T-helper 1 cell treated with Interleukin-12 subunit alpha and Interleukin-12 subunit beta and Interleukin-4 antibody, amounts not matched to agents 30 ng/mL and 1 ng/mL, for 36 hours (primary cell): ENCODE results near the gene CCDC172. TPM values are rescaled to one million over a fixed set of nuclear protein-coding genes. Genes with fewer than 3 reads are reported as not detected.
"Not testable (repeated sequence)": the region's sequence is repeated elsewhere in the genome, so short reads cannot be mapped to it uniquely, and the experiment has no call there.

Experiments
- intact Hi-C: fragments of 100-400 bp; cut with micrococcal nuclease; formaldehyde crosslinking; loops from one replicate; pipeline ENCODE4 v1.15.1; 2024
- total RNA-seq: library from RNA; stranded (reverse); gene quantifications from 2 replicates; pipeline ENCODE4 v1.2.3, GENCODE V29; 2022

CCDC172 gene
- total RNA-seq, 1 donor from 2014 or later, result not detected

- intact Hi-C loops, result no loop called here
Observed at GRCh38 chr10:116331815-116332214, 7.6 kb downstream of the CCDC172 start.

- intact Hi-C loops, result no loop called here
Observed at GRCh38 chr10:116336866-116337265, 12.6 kb downstream of the CCDC172 start.

GRCh38 chr10:116352125-116352524 is 27.9 kb downstream of the CCDC172 start:
- intact Hi-C loops, result no loop called here

GRCh38 chr10:116353817-116354216 is 29.6 kb downstream of the CCDC172 start:
- intact Hi-C loops, result no loop called here

DNA sequence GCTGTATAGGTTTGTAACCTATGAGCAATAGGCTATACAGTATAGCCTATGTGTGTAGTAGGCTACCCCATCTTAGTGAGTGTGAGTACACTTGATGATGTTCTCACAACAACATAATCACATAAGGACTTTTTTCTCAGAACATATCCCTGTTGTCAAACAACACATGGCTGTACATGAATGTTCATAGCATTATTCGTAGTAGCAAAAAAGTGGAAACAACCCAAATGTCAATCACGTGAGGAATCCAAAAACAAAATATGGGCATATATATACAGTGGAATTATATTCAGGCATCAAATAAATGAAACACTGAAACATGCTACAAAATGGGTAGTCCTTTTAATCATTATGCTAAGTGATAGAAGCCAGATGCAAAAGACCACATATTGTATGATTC is 31.1 kb downstream of the CCDC172 start:
- intact Hi-C loops, result no loop called here

DNA sequence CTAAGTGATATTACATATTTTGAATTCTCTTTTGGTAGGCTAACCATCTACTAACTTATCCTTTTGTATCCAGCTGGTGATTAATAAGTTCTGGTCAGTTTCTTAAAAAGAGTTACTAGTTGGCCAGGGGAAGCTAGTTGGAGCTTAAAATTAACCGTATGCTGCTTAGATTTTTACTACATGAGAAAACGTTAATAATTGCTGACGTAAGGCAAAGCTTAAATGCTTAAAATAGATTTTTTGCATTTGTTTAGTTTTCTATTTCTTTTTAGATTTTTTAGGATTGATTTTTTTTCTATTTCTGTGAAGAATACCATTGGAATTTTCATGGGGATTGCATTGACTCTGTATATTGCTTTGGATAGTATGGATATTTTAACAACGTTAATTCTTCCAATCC is 32.6 kb downstream of the CCDC172 start:
- intact Hi-C loops, result no loop called here

GRCh38 chr10:116364868-116365267 is 40.6 kb downstream of the CCDC172 start:
- intact Hi-C loops, result no loop called here

DNA sequence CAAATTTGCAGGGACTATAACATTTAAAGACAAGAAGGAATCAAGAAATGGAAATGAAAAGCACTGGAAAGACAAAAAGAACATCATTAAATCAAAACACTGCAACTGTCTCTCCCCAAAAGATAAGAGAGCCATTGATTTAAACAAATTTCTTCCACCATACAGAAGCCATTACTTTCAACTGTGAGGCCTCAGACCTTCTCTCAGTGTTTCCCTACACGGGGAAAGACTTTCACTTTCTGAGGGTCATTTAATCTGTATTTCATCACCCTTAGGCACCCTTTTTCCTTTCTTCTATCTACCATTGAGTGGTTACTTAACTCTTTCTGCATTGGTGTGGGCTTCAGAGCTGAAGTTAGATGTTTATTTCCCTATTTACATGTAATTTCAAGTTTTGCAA is 47.5 kb downstream of the CCDC172 start:
- intact Hi-C loops, result no loop called here

- intact Hi-C loops, result no loop called here
Observed at GRCh38 chr10:116382290-116382689, 58.0 kb downstream of the CCDC172 start.

- intact Hi-C loops, result no loop called here
Observed at GRCh38 chr10:116385311-116385710, 61.1 kb downstream of the CCDC172 start.

GRCh38 chr10:116385994-116386809 is 62.0 kb downstream of the CCDC172 start:
- intact Hi-C loops, result loop anchor here (1.0 kb wide), 1 partner anchor 680 kb away; no protein-coding TSS in a partner anchor

DNA sequence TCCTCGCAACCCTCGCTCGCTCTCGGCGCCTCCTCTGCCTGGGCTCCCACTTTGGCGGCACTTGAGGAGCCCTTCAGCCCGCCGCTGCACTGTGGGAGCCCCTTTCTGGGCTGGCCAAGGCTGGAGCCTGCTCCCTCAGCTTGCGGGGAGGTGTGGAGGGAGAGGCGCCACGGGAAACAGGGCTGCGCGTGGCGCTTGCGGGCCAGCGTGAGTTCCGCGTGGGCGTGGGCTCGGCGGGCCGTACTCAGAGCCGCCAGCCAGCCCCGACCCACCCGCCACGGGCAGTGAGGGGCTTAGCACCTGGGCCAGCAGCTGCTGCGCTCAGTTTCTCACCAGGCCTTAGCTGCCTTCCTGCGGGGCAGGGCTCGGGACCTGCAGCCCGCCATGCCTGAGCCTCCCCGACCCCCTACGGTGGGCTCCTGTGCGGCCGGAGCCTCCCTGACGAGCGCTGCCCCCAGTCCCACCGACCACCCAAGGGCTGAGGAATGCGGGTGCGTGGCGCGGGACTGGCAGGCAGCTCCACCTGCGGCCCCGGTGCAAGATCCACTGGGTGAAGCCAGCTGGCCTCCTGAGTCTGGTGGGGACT is 69.1 kb downstream of the CCDC172 start:
- intact Hi-C loops, result not testable (repeated sequence)

GRCh38 chr10:116395223-116395985 is 71.2 kb downstream of the CCDC172 start:
- intact Hi-C loops, result no loop called here

DNA sequence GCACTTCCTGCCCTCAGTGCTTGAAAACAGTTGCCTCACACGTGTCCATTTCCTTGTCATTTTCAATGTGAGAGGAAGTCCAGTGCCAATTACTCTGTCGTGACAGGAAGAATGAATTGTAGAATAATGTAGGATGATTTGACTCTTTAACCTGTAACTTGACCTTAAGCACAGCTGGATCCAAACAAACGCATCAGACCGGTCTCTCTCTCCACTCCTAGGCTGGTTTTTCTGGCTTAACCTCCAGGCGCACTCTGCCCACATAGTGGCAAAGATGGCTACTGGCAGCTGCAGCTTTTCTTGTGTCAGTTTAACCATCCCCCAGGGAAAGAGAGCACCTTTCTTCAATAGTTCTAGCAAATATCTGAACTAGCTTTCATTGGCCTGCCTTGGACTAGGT is 74.0 kb downstream of the CCDC172 start:
- intact Hi-C loops, result no loop called here

DNA sequence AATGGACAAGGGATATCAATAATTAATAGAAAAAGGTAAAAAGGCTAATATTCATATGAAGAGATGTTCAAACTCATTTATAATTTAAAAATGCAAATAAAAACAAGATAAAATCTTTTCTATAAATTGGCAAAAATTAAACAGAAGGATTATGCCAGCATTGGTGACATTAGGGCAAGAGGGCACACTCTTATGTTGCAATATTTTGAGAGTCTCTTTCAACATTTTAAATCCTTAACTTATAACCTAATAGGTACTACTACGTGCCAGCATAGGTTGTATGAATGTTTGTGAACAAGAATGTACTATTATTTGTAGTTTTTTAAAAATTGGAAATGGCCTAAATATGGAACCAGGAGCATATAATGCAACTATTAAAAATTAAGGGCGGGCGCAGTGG is 78.6 kb downstream of the CCDC172 start:
- intact Hi-C loops, result no loop called here

DNA sequence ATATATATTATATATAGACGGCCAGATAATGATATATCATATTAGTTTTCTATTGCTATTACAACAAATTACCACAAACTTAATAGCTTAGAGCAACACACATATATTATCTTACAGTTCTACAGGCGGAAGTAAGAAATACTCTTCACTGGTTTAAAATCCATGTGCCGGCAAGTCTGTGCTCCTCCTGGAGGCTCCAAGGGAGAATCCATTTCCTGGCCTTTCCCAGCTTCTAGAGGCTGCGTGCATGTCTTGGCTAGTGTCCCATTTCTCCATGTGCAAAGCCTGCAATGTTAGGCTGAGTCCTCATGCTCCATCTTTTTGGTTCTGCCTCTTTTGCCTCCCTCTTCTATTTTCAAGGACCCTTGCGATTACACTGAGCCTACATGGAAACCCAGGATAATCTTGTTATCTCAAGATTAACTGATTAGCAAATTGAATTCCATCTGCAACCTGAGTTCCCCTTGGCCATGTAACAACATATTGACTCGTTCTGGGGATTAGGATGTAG is 79.5 kb downstream of the CCDC172 start:
- intact Hi-C loops, result no loop called here

GRCh38 chr10:116408719-116409118 is 84.5 kb downstream of the CCDC172 start:
- intact Hi-C loops, result no loop called here

- intact Hi-C loops, result no loop called here
Observed at GRCh38 chr10:116410351-116410750, 86.1 kb downstream of the CCDC172 start.

DNA sequence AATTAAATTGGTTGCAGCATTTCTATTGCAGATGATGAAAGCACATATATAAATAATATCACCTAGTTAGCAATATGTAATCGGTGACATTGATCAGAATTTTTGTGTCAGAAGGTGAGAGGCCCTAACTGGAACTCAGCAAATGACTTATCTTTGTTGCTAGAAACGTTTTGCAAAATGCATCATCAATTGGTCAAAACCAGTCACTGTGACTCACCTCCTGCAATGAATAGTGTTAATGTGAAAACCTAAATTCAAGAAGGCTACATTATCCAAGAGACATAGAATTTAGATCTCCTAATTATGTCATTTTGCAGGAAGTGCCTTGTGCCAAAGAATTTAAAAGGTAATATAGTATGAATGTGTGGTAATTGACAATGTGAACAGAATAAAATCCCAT is 93.6 kb downstream of the CCDC172 start:
- intact Hi-C loops, result no loop called here

DNA sequence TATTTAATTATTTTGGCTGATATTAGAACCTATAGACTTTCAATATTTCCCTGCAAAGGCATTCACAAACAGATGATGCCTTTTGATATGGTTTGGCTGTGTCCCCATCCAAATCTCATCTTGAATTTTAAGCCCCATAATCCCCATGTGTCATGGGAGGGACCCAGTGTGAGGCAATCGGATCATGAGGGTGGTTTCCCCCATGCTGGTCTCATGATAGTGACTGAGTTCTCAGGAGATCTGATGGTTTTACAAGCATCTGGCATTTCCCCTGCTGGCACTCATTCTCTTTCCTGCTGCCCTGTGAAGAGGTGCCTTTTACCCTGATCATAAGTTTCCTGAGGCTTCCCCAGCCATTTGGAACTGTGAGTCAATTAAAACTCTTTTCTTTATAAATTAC is 94.1 kb downstream of the CCDC172 start:
- intact Hi-C loops, result no loop called here

DNA sequence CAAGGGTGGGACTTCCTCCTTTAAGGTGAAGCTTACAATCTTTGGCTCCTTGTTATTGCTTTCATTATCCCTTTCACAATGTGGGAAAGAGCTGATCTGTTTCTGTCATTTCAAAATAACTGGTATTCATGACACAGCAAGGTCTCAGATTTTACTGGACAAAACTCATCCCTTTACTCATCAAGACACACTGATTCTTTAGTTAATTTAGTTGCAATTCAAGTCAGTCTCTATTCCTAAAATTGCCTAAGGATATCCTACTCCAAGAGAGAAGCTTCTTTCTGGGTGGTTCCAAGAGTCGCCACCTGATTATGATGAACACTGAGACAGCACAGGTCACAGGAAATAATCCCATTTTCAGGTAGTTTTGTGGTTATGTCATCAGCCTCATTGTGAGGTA is 97.6 kb downstream of the CCDC172 start:
- intact Hi-C loops, result no loop called here

DNA sequence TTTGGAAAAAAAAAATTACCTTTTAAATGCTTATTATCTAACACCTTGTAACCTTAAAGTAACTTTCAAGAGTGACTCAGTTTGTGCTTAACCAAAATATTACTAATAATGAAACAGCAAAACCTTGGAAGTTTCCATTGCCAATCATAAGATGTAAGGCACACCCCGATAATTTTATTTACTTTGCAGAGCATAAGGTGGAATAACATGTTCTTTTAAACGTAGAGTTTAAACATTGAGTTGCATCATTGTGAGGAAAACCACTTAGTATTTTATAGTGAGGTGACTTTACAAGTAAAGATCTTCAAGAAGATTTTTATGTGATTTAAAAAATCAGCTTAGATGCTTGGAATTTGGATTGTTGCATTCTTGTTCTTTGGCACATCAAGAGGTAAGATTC is 103.4 kb downstream of the CCDC172 start, which contains the start of gene PNLIPRP3:
TSS of gene PNLIPRP3 (plus strand) at position 177 of the 400 bp plus-strand sequence. CDS start at position 343, 166 bp downstream.
- intact Hi-C loops, result no loop called here
